HG03571 (cell line): ENCODE results near the gene PSMD3.

Source experiments
- ATAC-seq: cut with Tn5 transposase; IDR thresholded peaks from one replicate; pipeline ENCODE4 v1.9.1; 2021; ENCODE audit not compliant: unreplicated experiment

PSMD3 gene

GRCh38 chr17:40041196-40041595 is 60.6 kb downstream of the PSMD3 start:
- ATAC-seq, result no peak
